GM19239 (cell line): ENCODE measurements around the gene POLR2B.

Experiments used
- DNase-seq: peaks from one replicate; pipeline ENCODE4 v3.0.0; 2011; ENCODE audit warnings: low spot score; ENCODE audit not compliant: insufficient read length
- FAIRE-seq: peaks from 2 replicates; lab custom pipeline; 2011; peaks lifted over from hg19 to GRCh38; lab: Jason Lieb, UNC

The POLR2B gene

DNA sequence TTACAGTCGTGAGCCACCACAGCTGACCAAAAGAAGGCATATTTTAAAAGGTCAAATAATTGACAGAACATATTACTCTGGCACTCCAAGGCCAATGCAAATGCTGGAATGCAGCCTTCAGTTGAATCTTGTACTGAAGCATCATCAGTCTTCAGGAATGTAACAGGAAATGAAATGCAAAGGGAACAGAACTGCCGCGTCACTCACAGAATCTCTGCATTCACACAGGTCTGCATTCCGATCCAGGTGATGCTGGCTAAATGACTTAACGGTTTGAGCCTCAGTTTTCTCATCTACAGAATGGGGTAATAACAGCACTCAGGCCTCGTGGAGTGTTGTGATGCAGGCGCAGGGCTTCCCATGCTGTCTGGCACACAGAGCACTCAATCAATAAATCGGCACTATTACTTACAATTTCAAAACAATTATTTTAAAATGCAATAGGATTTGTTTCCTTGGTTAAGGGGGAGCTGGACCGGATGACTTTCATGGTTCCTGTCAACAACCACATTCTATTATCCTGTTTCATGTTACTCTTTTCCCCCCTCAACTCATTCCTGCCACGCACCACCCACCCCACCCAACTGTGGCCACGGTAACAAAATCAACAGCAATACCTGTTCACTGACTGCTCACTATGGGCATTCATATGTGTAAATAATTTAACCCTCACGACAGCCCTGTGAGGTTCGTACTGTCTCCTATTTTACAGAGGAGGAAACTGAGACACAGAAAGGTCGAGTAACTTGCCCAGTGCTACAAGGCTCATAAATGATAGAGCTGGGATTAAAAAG, 99.1 kb downstream of the POLR2B start:
- FAIRE-seq (no peak), DNase-seq (no peak)

DNA sequence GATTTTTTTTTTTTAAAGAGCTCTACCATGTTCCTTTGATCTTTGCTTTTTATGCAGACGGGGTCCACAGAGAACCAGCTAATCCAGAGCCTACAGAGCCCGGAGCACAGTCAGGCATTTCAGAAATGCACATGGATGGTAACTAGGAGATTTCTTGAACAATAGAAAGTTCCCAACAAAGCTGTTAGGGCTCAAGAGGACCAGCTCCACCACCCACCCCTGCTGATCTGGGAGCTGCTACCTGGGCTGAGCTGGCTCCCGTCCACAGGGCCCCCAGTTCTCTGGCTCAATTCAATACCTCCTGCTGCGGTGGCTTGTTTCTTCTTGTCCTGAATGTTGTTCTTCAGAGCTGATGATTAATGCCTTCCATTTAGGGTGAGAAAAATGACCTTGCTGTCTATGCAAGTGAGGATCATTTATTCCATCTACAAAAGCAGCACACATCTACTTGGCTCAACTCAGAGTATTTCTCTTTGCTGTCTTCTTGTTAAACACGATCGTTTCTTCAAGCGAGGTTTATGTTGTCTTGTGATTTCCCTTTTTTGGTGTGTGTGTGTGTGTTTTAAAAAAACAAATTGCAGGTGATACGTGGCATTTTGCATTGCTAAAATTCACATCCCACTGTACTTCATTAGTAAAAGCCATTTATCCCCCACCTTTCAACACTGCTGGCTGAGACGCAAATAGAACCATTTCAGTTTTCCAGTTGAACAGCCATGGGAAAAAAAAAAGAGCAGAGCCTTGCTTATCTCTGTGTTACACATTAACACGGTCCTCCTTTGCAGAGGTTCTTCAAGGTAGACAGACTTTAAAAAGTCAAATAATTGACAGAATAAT, 100.2 kb downstream of the POLR2B start:
- DNase-seq (no peak), FAIRE-seq (no peak)
